HG02938 (cell line): ENCODE results near the gene GRIN2D.

ENCODE experiments used
- ATAC-seq: cut with Tn5 transposase; IDR thresholded peaks from one replicate; pipeline ENCODE4 v1.9.1; 2021; ENCODE audit warnings: mild to moderate bottlenecking, moderate library complexity; ENCODE audit not compliant: unreplicated experiment

The GRIN2D gene

GRCh38 chr19:48397263-48398101 is 4.0 kb downstream of the GRIN2D start:
- ATAC-seq, result no peak

- no peak for ATAC-seq
These were observed 4.6 kb downstream of the GRIN2D start for GRCh38 chr19:48398102-48398374.

GRCh38 chr19:48398375-48399235 is 5.1 kb downstream of the GRIN2D start:
- no peak for ATAC-seq

- no peak for ATAC-seq
These were observed 6.7 kb downstream of the GRIN2D start for GRCh38 chr19:48400018-48400742.

- no peak for ATAC-seq
These were observed 7.8 kb downstream of the GRIN2D start for GRCh38 chr19:48401287-48401686.

DNA sequence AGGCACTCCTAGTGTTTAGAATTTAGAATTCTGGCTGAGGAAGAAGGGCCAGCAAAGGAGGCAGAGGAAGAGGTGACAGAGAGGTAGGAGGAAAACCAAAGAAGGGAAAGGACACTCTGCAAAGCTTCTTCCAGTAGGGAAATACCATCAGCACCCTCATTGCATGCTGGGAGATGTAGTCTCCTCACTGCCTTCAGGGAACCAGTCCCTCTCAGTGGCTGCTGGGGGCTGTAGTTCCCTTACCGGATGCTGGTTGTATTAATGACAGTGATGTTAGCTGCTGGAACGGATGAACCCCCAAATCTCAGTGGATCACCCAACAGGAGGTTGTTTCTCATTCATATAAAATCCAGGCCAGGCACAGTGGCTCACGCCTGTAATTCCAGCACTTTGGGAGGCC is 10.1 kb downstream of the GRIN2D start:
- ATAC-seq, result no peak

GRCh38 chr19:48405010-48405659 is 11.7 kb downstream of the GRIN2D start:
- ATAC-seq, result no peak

- no peak for ATAC-seq
These were observed 12.4 kb downstream of the GRIN2D start for GRCh38 chr19:48405850-48406249.

GRCh38 chr19:48413879-48414587 is 20.6 kb downstream of the GRIN2D start:
- ATAC-seq, result no peak

GRCh38 chr19:48415395-48415794 is 21.9 kb downstream of the GRIN2D start:
- ATAC-seq, result no peak

DNA sequence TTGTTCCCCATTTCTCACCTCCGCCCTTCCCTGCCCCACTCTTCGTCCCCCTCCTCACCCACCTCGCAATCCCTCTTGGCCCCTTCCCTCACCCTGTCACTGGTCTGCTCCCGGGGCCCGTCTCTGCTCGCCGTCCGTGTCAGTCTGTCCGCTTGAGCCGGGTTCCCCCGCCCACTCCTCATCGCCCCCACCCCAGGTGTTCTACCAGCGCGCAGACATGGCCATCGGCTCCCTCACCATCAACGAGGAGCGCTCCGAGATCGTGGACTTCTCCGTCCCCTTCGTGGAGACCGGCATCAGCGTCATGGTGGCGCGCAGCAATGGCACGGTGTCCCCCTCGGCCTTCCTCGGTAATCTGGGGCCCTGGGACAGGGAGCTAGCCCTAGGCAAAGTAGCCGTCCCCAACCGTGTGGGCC is 22.3 kb downstream of the GRIN2D start:
- ATAC-seq, result no peak

- no peak for ATAC-seq
These were observed 24.0 kb downstream of the GRIN2D start for GRCh38 chr19:48417421-48417820.

DNA sequence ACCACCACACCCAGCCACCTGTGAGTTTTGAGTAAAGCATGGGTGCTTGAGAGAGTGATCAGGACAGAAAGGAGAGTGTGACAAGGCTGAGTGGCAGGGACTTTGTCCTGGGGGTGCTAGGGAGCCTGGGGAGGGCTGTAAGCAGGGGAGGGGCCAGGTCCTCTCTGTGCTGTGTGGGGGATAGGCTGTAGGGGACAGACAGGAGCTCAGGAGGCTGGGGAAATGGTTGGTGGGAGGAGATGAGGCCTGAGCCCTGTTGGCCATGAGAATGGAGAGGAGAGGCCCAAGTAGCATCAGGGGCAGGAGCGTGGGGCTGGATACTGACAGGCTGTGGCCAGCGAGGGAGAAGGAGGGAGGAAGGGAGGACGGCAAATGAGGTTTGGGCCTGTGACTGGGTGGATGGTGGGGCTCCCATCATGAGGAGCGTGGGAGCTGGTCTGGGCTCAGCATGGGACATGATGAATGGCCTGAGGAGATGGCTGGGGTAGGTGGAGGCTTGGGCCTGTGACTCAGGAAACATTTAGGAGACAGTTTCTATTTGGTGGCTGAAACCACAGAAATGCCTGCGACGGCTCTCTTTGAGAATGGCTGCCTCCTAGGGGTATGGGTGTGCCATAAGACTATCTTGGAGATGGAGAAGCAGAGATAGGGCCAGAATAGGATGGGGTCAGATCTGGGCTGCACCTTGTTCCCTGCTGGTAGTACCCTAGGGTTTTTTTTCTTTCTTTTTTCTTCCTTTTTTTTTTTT is 25.0 kb downstream of the GRIN2D start:
- ATAC-seq, result no peak

DNA sequence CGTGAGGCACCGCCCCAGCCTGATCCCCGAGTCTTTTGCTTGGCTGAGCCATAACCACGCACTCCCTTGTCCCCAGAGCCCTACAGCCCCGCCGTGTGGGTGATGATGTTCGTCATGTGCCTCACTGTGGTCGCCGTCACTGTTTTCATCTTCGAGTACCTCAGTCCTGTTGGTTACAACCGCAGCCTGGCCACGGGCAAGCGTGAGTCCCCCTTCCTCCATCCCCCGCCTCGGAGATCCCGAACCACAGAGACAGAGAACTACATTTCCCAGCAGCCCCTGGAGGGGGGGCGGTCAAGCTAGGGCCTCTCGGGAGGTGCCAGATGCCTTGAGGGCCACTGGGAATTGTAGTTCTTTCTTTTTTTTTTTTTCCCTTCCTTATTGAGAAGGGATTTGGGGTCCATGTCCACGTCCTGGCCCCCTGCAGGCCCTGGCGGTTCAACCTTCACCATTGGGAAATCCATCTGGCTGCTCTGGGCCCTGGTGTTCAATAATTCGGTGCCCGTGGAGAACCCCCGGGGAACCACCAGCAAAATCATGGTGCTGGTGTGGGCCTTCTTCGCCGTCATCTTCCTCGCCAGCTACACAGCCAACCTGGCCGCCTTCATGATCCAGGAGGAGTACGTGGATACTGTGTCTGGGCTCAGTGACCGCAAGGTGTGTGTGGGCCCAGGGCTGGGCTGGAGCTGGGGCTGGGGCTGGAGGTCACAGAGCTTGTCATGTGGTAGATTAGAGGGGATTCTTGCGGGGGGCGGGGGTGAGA is 25.9 kb downstream of the GRIN2D start:
- no peak for ATAC-seq

- ATAC-seq, result no peak
These were observed 28.1 kb downstream of the GRIN2D start for GRCh38 chr19:48421548-48421947.

GRCh38 chr19:48424694-48425219 is 31.3 kb downstream of the GRIN2D start:
- ATAC-seq, result no peak

DNA sequence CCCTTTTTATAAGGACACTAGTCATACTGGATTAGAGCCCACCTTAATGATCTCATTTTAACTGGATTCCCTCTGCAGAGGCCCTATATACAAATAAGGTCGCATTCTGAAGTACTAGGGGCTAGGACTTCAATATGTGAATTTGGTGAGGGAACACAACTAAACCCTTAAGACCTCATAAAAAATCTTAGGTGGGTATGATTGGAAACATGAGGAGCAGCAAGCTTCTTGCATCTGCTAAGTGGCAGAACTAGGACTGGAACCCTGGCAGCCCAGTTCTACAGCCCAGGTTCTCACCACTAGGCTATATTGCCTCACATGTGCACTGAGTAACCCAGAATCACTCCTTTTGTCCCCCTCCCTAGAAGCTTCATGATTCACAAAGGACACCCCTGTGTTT is 35.2 kb downstream of the GRIN2D start:
- no peak for ATAC-seq

GRCh38 chr19:48433337-48433736 is 39.9 kb downstream of the GRIN2D start:
- ATAC-seq, result no peak

GRCh38 chr19:48436586-48436985 is 43.1 kb downstream of the GRIN2D start:
- ATAC-seq, result no peak
